ENCODE results near the gene SCUBE3. TPM values are rescaled to one million over a fixed set of nuclear protein-coding genes. Genes with fewer than 3 reads are reported as not detected.

SCUBE3 gene
- total and polyA plus RNA-seq, 2 experiments from 2014 or later, result 8.7 to 10.2 TPM

DNA sequence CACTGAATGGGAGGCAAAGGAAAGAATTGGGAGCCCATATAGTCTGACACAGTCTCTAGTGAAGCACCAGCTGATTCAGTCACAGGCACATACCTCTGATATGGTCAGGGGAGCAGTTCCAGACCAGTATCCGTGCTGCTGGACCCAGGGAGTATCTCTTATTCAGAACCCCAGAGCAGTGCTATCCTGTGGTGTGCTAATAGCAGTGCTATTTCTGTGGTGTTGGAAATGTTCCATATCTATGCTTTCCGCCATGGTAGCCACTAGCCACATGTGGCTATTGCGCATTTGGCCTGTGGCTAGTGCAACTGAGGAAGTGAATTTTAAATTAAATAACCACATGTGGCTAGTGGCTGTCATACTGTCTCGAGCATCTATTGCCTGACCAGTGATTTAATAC, 11.0 kb downstream of the SCUBE3 start:
- Histone ChIP-seq H3K4me3 (no peak overlapping the region), H3K36me3 (replicated peaks; ENCODE audit: insufficient read depth, low read depth) (no peaks in the 10 kb centered on the region), H2AFZ (no peak overlapping the region), H3K4me2 (no peak overlapping the region), H4K20me1 (ENCODE audit: insufficient read depth, poor library complexity, severe bottlenecking) (no peaks in the 10 kb centered on the region), H3K27ac (no peak overlapping the region), H3K9me2 (replicated peaks; ENCODE audit: insufficient read depth) (no peaks in the 10 kb centered on the region), H3K9me3 (ENCODE audit: low read depth) (no peaks in the 10 kb centered on the region), H3K27me3 (no peaks in the 10 kb centered on the region), H3K79me2 (peaks cover 15% of the 10 kb centered on the region), H3K4me1 (ENCODE audit: insufficient read depth) (no peaks in the 10 kb centered on the region)
- TF ChIP-seq EZH2phosphoT487 (IDR thresholded peaks at IDR 0.05; ENCODE audit: low read depth, severe bottlenecking, unreplicated experiment) (no peak), EZH2 (IDR thresholded peaks at IDR 0.05; ENCODE audit: borderline replicate concordance) (no peak)
- TF ChIP-seq, protein P1, sequence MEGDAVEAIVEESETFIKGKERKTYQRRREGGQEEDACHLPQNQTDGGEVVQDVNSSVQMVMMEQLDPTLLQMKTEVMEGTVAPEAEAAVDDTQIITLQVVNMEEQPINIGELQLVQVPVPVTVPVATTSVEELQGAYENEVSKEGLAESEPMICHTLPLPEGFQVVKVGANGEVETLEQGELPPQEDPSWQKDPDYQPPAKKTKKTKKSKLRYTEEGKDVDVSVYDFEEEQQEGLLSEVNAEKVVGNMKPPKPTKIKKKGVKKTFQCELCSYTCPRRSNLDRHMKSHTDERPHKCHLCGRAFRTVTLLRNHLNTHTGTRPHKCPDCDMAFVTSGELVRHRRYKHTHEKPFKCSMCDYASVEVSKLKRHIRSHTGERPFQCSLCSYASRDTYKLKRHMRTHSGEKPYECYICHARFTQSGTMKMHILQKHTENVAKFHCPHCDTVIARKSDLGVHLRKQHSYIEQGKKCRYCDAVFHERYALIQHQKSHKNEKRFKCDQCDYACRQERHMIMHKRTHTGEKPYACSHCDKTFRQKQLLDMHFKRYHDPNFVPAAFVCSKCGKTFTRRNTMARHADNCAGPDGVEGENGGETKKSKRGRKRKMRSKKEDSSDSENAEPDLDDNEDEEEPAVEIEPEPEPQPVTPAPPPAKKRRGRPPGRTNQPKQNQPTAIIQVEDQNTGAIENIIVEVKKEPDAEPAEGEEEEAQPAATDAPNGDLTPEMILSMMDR (IDR thresholded peaks at IDR 0.05; ENCODE audit: poor library complexity), result no peak
- no peak for DNase-seq (ENCODE audit: low spot score)
- WGBS (ENCODE audit: low lambda C conversion rate, missing lambda C conversion rate), result 87% methylated on average over 4 of the region's 4 CpGs

DNA sequence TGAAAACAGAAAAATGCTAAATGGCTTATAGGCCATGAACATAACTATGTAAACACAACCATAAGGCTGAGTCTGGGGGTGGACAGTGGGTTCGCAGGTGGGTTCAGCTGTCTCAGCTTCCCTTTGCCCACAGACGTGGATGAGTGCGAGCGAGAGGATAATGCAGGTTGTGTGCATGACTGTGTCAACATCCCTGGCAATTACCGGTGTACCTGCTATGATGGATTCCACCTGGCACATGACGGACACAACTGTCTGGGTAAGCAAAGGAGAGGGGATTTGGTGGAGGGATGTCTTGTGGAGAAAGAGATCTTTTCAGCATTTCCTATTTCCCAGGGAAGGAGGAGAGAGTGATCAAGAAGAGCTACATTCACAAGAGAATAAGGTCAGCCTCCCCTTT, 14.7 kb downstream of the SCUBE3 start:
- TF ChIP-seq, protein P1 (IDR thresholded peaks at IDR 0.05; ENCODE audit: poor library complexity), result no peak
- no peak for TF ChIP-seq EZH2phosphoT487 (IDR thresholded peaks at IDR 0.05; ENCODE audit: low read depth, severe bottlenecking, unreplicated experiment)
- H3K9me3 ChIP-seq (ENCODE audit: low read depth), result no peaks in the 10 kb centered on the region
- H2AFZ ChIP-seq, result no peak overlapping the region
- H3K79me2 ChIP-seq, result no peaks in the 10 kb centered on the region
- H3K4me3 ChIP-seq, result no peak overlapping the region
- no peak overlapping the region for H3K27ac ChIP-seq
- no peaks in the 10 kb centered on the region for H3K27me3 ChIP-seq
- H3K9me2 ChIP-seq (replicated peaks; ENCODE audit: insufficient read depth), result no peaks in the 10 kb centered on the region
- H3K4me2 ChIP-seq, result no peak overlapping the region
- 95% methylated on average over 6 of the region's 6 CpGs for WGBS (ENCODE audit: low lambda C conversion rate, missing lambda C conversion rate)
- H4K20me1 ChIP-seq (ENCODE audit: insufficient read depth, poor library complexity, severe bottlenecking), result no peaks in the 10 kb centered on the region
- no peaks in the 10 kb centered on the region for H3K36me3 ChIP-seq (replicated peaks; ENCODE audit: insufficient read depth, low read depth)
- no peaks in the 10 kb centered on the region for H3K4me1 ChIP-seq (ENCODE audit: insufficient read depth)
- DNase-seq (ENCODE audit: low spot score), result no peak

DNA sequence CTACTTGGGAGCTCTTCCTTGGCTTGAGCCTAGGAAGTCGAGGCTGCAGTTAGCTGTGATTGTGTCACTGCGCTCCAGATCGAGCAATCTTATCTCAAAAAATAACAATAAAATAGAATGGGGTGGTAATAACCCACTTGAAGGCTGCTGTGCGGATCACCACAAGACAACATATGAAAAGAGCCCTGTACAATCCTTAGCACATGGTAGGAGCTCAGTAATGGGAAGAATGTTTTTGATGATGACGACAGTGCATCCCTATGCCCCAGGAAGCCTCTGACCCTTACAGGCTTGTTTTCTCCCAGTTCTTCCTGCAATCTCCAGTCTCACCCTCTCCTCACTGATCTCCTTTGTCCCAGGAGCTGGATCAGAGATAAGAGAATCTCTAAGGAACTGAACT, 15.5 kb downstream of the SCUBE3 start:
- TF ChIP-seq EZH2phosphoT487 (IDR thresholded peaks at IDR 0.05; ENCODE audit: low read depth, severe bottlenecking, unreplicated experiment), result no peak
- no peak overlapping the region for H3K4me2 ChIP-seq
- H2AFZ ChIP-seq, result no peak overlapping the region
- no peak for DNase-seq (ENCODE audit: low spot score)
- no peaks in the 10 kb centered on the region for H3K9me3 ChIP-seq (ENCODE audit: low read depth)
- H3K4me3 ChIP-seq, result no peak overlapping the region
- H3K36me3 ChIP-seq (replicated peaks; ENCODE audit: insufficient read depth, low read depth), result no peaks in the 10 kb centered on the region
- H3K9me2 ChIP-seq (replicated peaks; ENCODE audit: insufficient read depth), result no peaks in the 10 kb centered on the region
- H3K27ac ChIP-seq, result no peak overlapping the region
- no peaks in the 10 kb centered on the region for H3K79me2 ChIP-seq
- H3K27me3 ChIP-seq, result no peaks in the 10 kb centered on the region
- H4K20me1 ChIP-seq (ENCODE audit: insufficient read depth, poor library complexity, severe bottlenecking), result no peaks in the 10 kb centered on the region
- no peaks in the 10 kb centered on the region for H3K4me1 ChIP-seq (ENCODE audit: insufficient read depth)
- WGBS (ENCODE audit: low lambda C conversion rate, missing lambda C conversion rate), result 90% methylated on average over 5 of the region's 5 CpGs

DNA sequence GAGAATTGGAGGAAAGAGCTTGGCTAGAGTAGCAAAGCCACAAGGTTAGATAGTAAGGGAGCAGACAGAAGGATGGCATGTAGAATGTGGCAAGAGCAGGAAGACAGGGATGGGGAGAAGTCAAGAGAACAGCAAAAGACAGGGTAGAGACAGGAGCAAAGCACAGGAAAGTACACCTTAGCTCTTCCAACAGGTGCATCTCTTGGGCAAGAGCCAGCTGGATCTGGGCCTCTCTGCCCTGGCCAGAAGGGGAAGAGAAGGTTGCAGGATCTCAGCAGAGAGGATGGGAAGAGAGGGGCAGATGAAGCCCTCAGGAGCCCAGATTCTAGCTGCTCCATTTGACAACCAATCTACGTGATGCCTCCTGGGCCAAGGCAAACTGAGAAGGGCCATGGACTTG, 16.7 kb downstream of the SCUBE3 start:
- Histone ChIP-seq H3K9me3 (ENCODE audit: low read depth) (no peaks in the 10 kb centered on the region), H3K27me3 (no peaks in the 10 kb centered on the region), H3K9me2 (replicated peaks; ENCODE audit: insufficient read depth) (no peaks in the 10 kb centered on the region), H3K79me2 (no peaks in the 10 kb centered on the region), H3K36me3 (replicated peaks; ENCODE audit: insufficient read depth, low read depth) (no peaks in the 10 kb centered on the region), H3K4me2 (no peak overlapping the region), H3K4me3 (no peak overlapping the region), H3K27ac (no peak overlapping the region), H2AFZ (no peak overlapping the region), H3K4me1 (ENCODE audit: insufficient read depth) (no peaks in the 10 kb centered on the region), H4K20me1 (ENCODE audit: insufficient read depth, poor library complexity, severe bottlenecking) (no peaks in the 10 kb centered on the region)
- 94% methylated on average over 1 of the region's 1 CpG for WGBS (ENCODE audit: low lambda C conversion rate, missing lambda C conversion rate)
- no peak for TF ChIP-seq EZH2 (IDR thresholded peaks at IDR 0.05; ENCODE audit: borderline replicate concordance)
- TF ChIP-seq EZH2phosphoT487 (IDR thresholded peaks at IDR 0.05; ENCODE audit: low read depth, severe bottlenecking, unreplicated experiment), result no peak
- TF ChIP-seq, protein P1 (IDR thresholded peaks at IDR 0.05; ENCODE audit: poor library complexity), result no peak
- no peak for DNase-seq (ENCODE audit: low spot score)

All from hepatocyte (in vitro differentiated cells).